ENCODE data around the gene MROH8. TPM values are rescaled to one million over a fixed set of nuclear protein-coding genes. Genes with fewer than 3 reads are reported as not detected.

The MROH8 gene
- total and polyA plus RNA-seq, 2 of the 13 experiments (the other 11 are each of a cell fraction or from before 2014, with no cell fraction given) = 2.6 to 5.5 TPM

- TF ChIP-seq PRMT3 (CRISPR knock-in tag; IDR thresholded peaks at IDR 0.05; ENCODE audit: borderline replicate concordance, low read depth) = peak; percentile 30; the same call in 1 of the 2 replicates
- TF ChIP-seq SP4 (CRISPR knock-in tag; IDR thresholded peaks at IDR 0.05) = peak; percentile 82
- TF ChIP-seq ARID2 (CRISPR knock-in tag; IDR thresholded peaks at IDR 0.05; ENCODE audit: borderline replicate concordance) = peak; percentile 61; the same call in 1 of the 2 replicates
- peak; percentile 95 for TF ChIP-seq ZNF570 (CRISPR knock-in tag; IDR thresholded peaks at IDR 0.05; ENCODE audit: borderline replicate concordance)
- TF ChIP-seq SKIL (CRISPR knock-in tag; IDR thresholded peaks at IDR 0.05; ENCODE audit: borderline replicate concordance) = peak; percentile 72
- TF ChIP-seq ASH2L (IDR thresholded peaks at IDR 0.05; ENCODE audit: insufficient read length, low read depth, low read length) = peak; percentile 100
- TF ChIP-seq IRF9 (CRISPR knock-in tag; IDR thresholded peaks at IDR 0.05; ENCODE audit: borderline replicate concordance) = peak; percentile 95; the same call in 1 of the 2 replicates
- no peak for TF ChIP-seq NONO (IDR thresholded peaks at IDR 0.05)
- TF ChIP-seq NONO (CRISPR knock-in tag; conservative IDR thresholded peaks at IDR 0.05) = peak; percentile 99
- TF ChIP-seq NFKBIZ (CRISPR knock-in tag; IDR thresholded peaks at IDR 0.05) = peak; percentile 77; the same call in 1 of the 2 replicates
- TF ChIP-seq MTF2 (CRISPR knock-in tag; IDR thresholded peaks at IDR 0.05; ENCODE audit: borderline replicate concordance) = peak; percentile 84
- no peak for TF ChIP-seq SYNCRIP (IDR thresholded peaks at IDR 0.05; ENCODE audit: insufficient read depth, low read depth, low read length)
- no peak; the same call in 1 of the 2 replicates for TF ChIP-seq SRF (IDR thresholded peaks at IDR 0.05; ENCODE audit: low read depth, low read length)
- no peak for TF ChIP-seq GPBP1L1 (CRISPR knock-in tag; IDR thresholded peaks at IDR 0.05)
- TF ChIP-seq ZBTB3 (CRISPR knock-in tag; IDR thresholded peaks at IDR 0.05; ENCODE audit: borderline replicate concordance, low read depth) = peak; percentile 92
- TF ChIP-seq RBFOX2 (IDR thresholded peaks at IDR 0.05; ENCODE audit: low read depth, low read length) = peak; percentile 98
- TF ChIP-seq PLSCR1 (CRISPR knock-in tag; IDR thresholded peaks at IDR 0.05; ENCODE audit: borderline replicate concordance) = no peak; the same call in 1 of the 2 replicates
- TF ChIP-seq ZNF572 (CRISPR knock-in tag; IDR thresholded peaks at IDR 0.05) = no peak; the same call in 1 of the 2 replicates
- TF ChIP-seq MYC (CRISPR knock-in tag; IDR thresholded peaks at IDR 0.05; ENCODE audit: borderline replicate concordance) = peak; percentile 95
- peak; percentile 83 for TF ChIP-seq MEIS2 (CRISPR knock-in tag; IDR thresholded peaks at IDR 0.05)
- TF ChIP-seq ZNF3 (CRISPR knock-in tag; IDR thresholded peaks at IDR 0.05) = no peak
- peak; percentile 87 for TF ChIP-seq ZNF670 (CRISPR knock-in tag; IDR thresholded peaks at IDR 0.05; ENCODE audit: borderline replicate concordance)
- TF ChIP-seq ZNF878 (CRISPR knock-in tag; IDR thresholded peaks at IDR 0.05) = peak; percentile 96
- peak; percentile 91 for TF ChIP-seq HMG20B (CRISPR knock-in tag; conservative IDR thresholded peaks at IDR 0.05)
Measured at GRCh38 chr20:37095599-37096414, 83.5 kb downstream of the MROH8 start, which contains the start of gene RBL1 (continued).

Measured in HepG2 (cell line).